Measurements from ENCODE around the gene TJAP1. TPM values are rescaled to one million over a fixed set of nuclear protein-coding genes. Genes with fewer than 3 reads are reported as not detected.
A peak's percentile ranks its signal among the peaks of the same experiment; 100 is the strongest.

TJAP1 gene
- total and polyA plus RNA-seq, 10 donors: 13.5 to 40.0 (median 33.3) TPM

GRCh38 chr6:43517505-43518357 is 40.4 kb downstream of the TJAP1 start:
- H3K27me3 ChIP-seq (replicated peaks in 1 of 7): no peaks in the 10 kb centered on the region
- no peaks in the 10 kb centered on the region for H3K9me3 ChIP-seq
- peaks cover 33 to 62% (median 47%) of the 10 kb centered on the region in 6 donors for H3K4me1 ChIP-seq
- H3K27ac ChIP-seq: peak overlapping the region; percentile 43 to 97 (median 92)
- WGBS, 5 donors: 4 to 7% (median 5%) methylated on average over 10 of the region's 10 CpGs
- H3K36me3 ChIP-seq: peaks cover 3 to 74% (median 61%) of the 10 kb centered on the region in 6 donors
- H3K4me3 ChIP-seq: peak overlapping the region; percentile 64 to 97 (median 84)
- TF ChIP-seq POLR2A (IDR thresholded peaks at IDR 0.05) (no peak), CTCF (IDR thresholded peaks at IDR 0.05 in 8 of 11, conservative IDR thresholded peaks at IDR 0.05 in 3 of 11) (no peak), POLR2AphosphoS5 (IDR thresholded peaks at IDR 0.05) (no peak)
- peak; percentile 24 for DNase-seq
- intact Hi-C loops (cut with DNase I; ENCODE audit: low total_unique reads): no loop called here

GRCh38 chr6:43520097-43520496 is 42.7 kb downstream of the TJAP1 start:
- Histone ChIP-seq H3K9me3 (no peaks in the 10 kb centered on the region), H3K4me3 (no peak overlapping the region), H3K27ac (no peak overlapping the region), H3K27me3 (replicated peaks in 1 of 7) (no peaks in the 10 kb centered on the region), H3K4me1 (peaks cover 26 to 38% (median 31%) of the 10 kb centered on the region in 6 donors), H3K36me3 (peaks cover 0 to 74% (median 64%) of the 10 kb centered on the region in 6 donors)
- intact Hi-C loops (cut with DNase I; ENCODE audit: low total_unique reads): no loop called here
- no peak for TF ChIP-seq POLR2AphosphoS5 (IDR thresholded peaks at IDR 0.05)
- TF ChIP-seq POLR2A (IDR thresholded peaks at IDR 0.05): no peak
- TF ChIP-seq CTCF (IDR thresholded peaks at IDR 0.05 in 8 of 11, conservative IDR thresholded peaks at IDR 0.05 in 3 of 11): no peak
- WGBS, 5 donors: 83 to 91% (median 90%) methylated on average over 6 to 8 of the region's 8 CpGs
- DNase-seq: no peak

GRCh38 chr6:43521836-43522235 is 44.5 kb downstream of the TJAP1 start:
- Histone ChIP-seq H3K9me3 (no peaks in the 10 kb centered on the region), H3K27me3 (replicated peaks in 1 of 7) (no peaks in the 10 kb centered on the region), H3K4me1 (peaks cover 14 to 24% (median 17%) of the 10 kb centered on the region in 6 donors), H3K36me3 (peaks cover 0 to 84% (median 78%) of the 10 kb centered on the region in 6 donors), H3K4me3 (no peak overlapping the region), H3K27ac (no peak overlapping the region)
- no peak for TF ChIP-seq POLR2AphosphoS5 (IDR thresholded peaks at IDR 0.05)
- no peak for TF ChIP-seq POLR2A (IDR thresholded peaks at IDR 0.05)
- no peak for TF ChIP-seq CTCF (IDR thresholded peaks at IDR 0.05 in 8 of 11, conservative IDR thresholded peaks at IDR 0.05 in 3 of 11)
- intact Hi-C loops (cut with DNase I; ENCODE audit: low total_unique reads): no loop called here
- WGBS, 5 donors: 89 to 96% (median 93%) methylated on average over 2 of the region's 2 CpGs
- no peak for DNase-seq

- Histone ChIP-seq H3K36me3 (peaks cover 0 to 92% (median 86%) of the 10 kb centered on the region in 6 donors), H3K27me3 (replicated peaks in 1 of 7) (no peaks in the 10 kb centered on the region), H3K9me3 (no peaks in the 10 kb centered on the region), H3K4me3 (no peak overlapping the region), H3K4me1 (peaks cover 11 to 18% (median 12%) of the 10 kb centered on the region in 6 donors), H3K27ac (no peak overlapping the region)
- TF ChIP-seq POLR2A (IDR thresholded peaks at IDR 0.05) (no peak), CTCF (IDR thresholded peaks at IDR 0.05 in 8 of 11, conservative IDR thresholded peaks at IDR 0.05 in 3 of 11) (no peak), POLR2AphosphoS5 (IDR thresholded peaks at IDR 0.05) (no peak)
- DNase-seq: no peak
- whole genome bisulfite sequencing, 5 donors: 83 to 91% (median 86%) methylated on average over 7 to 8 of the region's 8 CpGs
- intact Hi-C loops (cut with DNase I; ENCODE audit: low total_unique reads): no loop called here
Measured at GRCh38 chr6:43522547-43523261, 45.3 kb downstream of the TJAP1 start.
